ENCODE results near the gene AKNAD1. TPM values are rescaled to one million over a fixed set of nuclear protein-coding genes. Genes with fewer than 3 reads are reported as not detected.

AKNAD1 gene
- total RNA-seq, 4 donors from 2014 or later, result not detected

GRCh38 chr1:108882837-108883236 lies 25.9 kb upstream of the AKNAD1 start:
- Histone ChIP-seq H3K27ac (no peak overlapping the region), H3K36me3 (no peaks in the 10 kb centered on the region), H3K4me1 (peaks cover 0 to 22% (median 4%) of the 10 kb centered on the region in 4 donors), H3K4me3 (no peak overlapping the region), H3K27me3 (no peaks in the 10 kb centered on the region), H3K9me3 (no peaks in the 10 kb centered on the region)
- DNase-seq, result no peak
- intact Hi-C loops (cut with DNase I; ENCODE audit: low total_unique reads), result no loop called here
- in situ Hi-C loops (cut with MboI; ENCODE audit: low pct_ligation_motif_present in 1 of 4, low pct_unique_long_range_greater_than_20kb in 1 of 4, low sequenced_read_pairs in 3 of 4), result no loop called here
- 95% methylated on average over 2 of the region's 2 CpGs; no CpG with 5 or more reads in 1 of the 2 donors for WGBS, 2 donors (ENCODE audit: low coverage in 1 of 2)
- TF ChIP-seq EP300 (IDR thresholded peaks at IDR 0.05; ENCODE audit: low read depth), result no peak
- no peak for TF ChIP-seq POLR2AphosphoS5 (IDR thresholded peaks at IDR 0.05)
- no peak for TF ChIP-seq CTCF (IDR thresholded peaks at IDR 0.05)
- TF ChIP-seq POLR2A (IDR thresholded peaks at IDR 0.05), result no peak

- intact Hi-C loops (cut with DNase I; ENCODE audit: low total_unique reads), result no loop called here
- H3K36me3 ChIP-seq, result no peaks in the 10 kb centered on the region
- H3K9me3 ChIP-seq, result no peaks in the 10 kb centered on the region
- no peaks in the 10 kb centered on the region for H3K27me3 ChIP-seq
- peaks cover 0 to 24% (median 5%) of the 10 kb centered on the region in 4 donors for H3K4me1 ChIP-seq
- no peak for TF ChIP-seq EP300 (IDR thresholded peaks at IDR 0.05; ENCODE audit: low read depth)
- TF ChIP-seq POLR2AphosphoS5 (IDR thresholded peaks at IDR 0.05), result no peak
- TF ChIP-seq CTCF (IDR thresholded peaks at IDR 0.05), result no peak
- TF ChIP-seq POLR2A (IDR thresholded peaks at IDR 0.05), result no peak
- in situ Hi-C loops (cut with MboI; ENCODE audit: low pct_ligation_motif_present in 1 of 4, low pct_unique_long_range_greater_than_20kb in 1 of 4, low sequenced_read_pairs in 3 of 4), result no loop called here
- H3K4me3 ChIP-seq, result no peak overlapping the region
- WGBS, 2 donors (ENCODE audit: low coverage in 1 of 2), result 91 to 100% methylated on average over 1 of the region's 1 CpG
- H3K27ac ChIP-seq, result no peak overlapping the region
- DNase-seq, result no peak
These were observed 24.5 kb upstream of the AKNAD1 start for GRCh38 chr1:108881369-108881768.

GRCh38 chr1:108880850-108881249 lies 24.0 kb upstream of the AKNAD1 start:
- in situ Hi-C loops (cut with MboI; ENCODE audit: low pct_ligation_motif_present in 1 of 4, low pct_unique_long_range_greater_than_20kb in 1 of 4, low sequenced_read_pairs in 3 of 4), result no loop called here
- no peak for DNase-seq
- H3K4me1 ChIP-seq, result peaks cover 0 to 27% (median 5%) of the 10 kb centered on the region in 4 donors
- TF ChIP-seq EP300 (IDR thresholded peaks at IDR 0.05; ENCODE audit: low read depth) (no peak), POLR2AphosphoS5 (IDR thresholded peaks at IDR 0.05) (no peak), CTCF (IDR thresholded peaks at IDR 0.05) (no peak), POLR2A (IDR thresholded peaks at IDR 0.05) (no peak)
- no peaks in the 10 kb centered on the region for H3K27me3 ChIP-seq
- H3K4me3 ChIP-seq, result no peak overlapping the region
- intact Hi-C loops (cut with DNase I; ENCODE audit: low total_unique reads), result no loop called here
- H3K9me3 ChIP-seq, result no peaks in the 10 kb centered on the region
- no peak overlapping the region for H3K27ac ChIP-seq
- no peaks in the 10 kb centered on the region for H3K36me3 ChIP-seq
- 75 to 83% methylated on average over 3 of the region's 3 CpGs for WGBS, 2 donors (ENCODE audit: low coverage in 1 of 2)

GRCh38 chr1:108878678-108879077 lies 21.8 kb upstream of the AKNAD1 start:
- 50 to 55% methylated on average over 3 of the region's 3 CpGs for WGBS, 2 donors (ENCODE audit: low coverage in 1 of 2)
- in situ Hi-C loops (cut with MboI; ENCODE audit: low pct_ligation_motif_present in 1 of 4, low pct_unique_long_range_greater_than_20kb in 1 of 4, low sequenced_read_pairs in 3 of 4), result no loop called here
- Histone ChIP-seq H3K27ac (peak overlapping the region; percentile 81 to 90 (median 84)), H3K4me3 (peak overlapping the region in 1 of 4 donors; percentile 79), H3K36me3 (no peaks in the 10 kb centered on the region), H3K4me1 (peaks cover 0 to 25% (median 5%) of the 10 kb centered on the region in 4 donors), H3K27me3 (no peaks in the 10 kb centered on the region), H3K9me3 (no peaks in the 10 kb centered on the region)
- intact Hi-C loops (cut with DNase I; ENCODE audit: low total_unique reads), result no loop called here
- TF ChIP-seq EP300 (IDR thresholded peaks at IDR 0.05; ENCODE audit: low read depth), result no peak
- no peak for TF ChIP-seq POLR2A (IDR thresholded peaks at IDR 0.05)
- TF ChIP-seq POLR2AphosphoS5 (IDR thresholded peaks at IDR 0.05), result no peak
- no peak for TF ChIP-seq CTCF (IDR thresholded peaks at IDR 0.05)
- DNase-seq, result no peak
